Activated gamma-delta T cell treated with Interleukin-2 at 50 U/mL for 16 hours (primary cell): ENCODE measurements around the gene SMAD2.
"Not testable (repeated sequence)": the region's sequence is repeated elsewhere in the genome, so short reads cannot be mapped to it uniquely, and the experiment has no call there.

Source experiments
- DNase-seq: peaks from one replicate; pipeline ENCODE4 v3.0.0-alpha.2; 2020

Gene SMAD2

GRCh38 chr18:47930199-47930930 is at the start of gene SMAD2:
Gene SMAD2 (minus strand): TSS chr18:47930659. CDS start chr18:47896756, 33,903 bp downstream.
- peak; percentile 73 for DNase-seq

- no peak for DNase-seq
Measured at GRCh38 chr18:47979611-47980200, 49.2 kb upstream of the SMAD2 start.

- DNase-seq = no peak
Measured at GRCh38 chr18:47978603-47979002, 48.1 kb upstream of the SMAD2 start.

GRCh38 chr18:47978141-47978540 is 47.7 kb upstream of the SMAD2 start:
- DNase-seq = no peak

- no peak for DNase-seq
Measured at GRCh38 chr18:47975701-47976100, 45.2 kb upstream of the SMAD2 start.

- no peak for DNase-seq
Measured at GRCh38 chr18:47975105-47975504, 44.6 kb upstream of the SMAD2 start.

GRCh38 chr18:47970664-47971531 is 40.4 kb upstream of the SMAD2 start:
- no peak for DNase-seq

GRCh38 chr18:47969816-47970215 is 39.4 kb upstream of the SMAD2 start:
- no peak for DNase-seq

GRCh38 chr18:47968721-47969120 is 38.3 kb upstream of the SMAD2 start:
- DNase-seq = no peak

GRCh38 chr18:47968006-47968676 is 37.7 kb upstream of the SMAD2 start:
- DNase-seq = no peak

- no peak for DNase-seq
Measured at GRCh38 chr18:47964053-47964452, 33.6 kb upstream of the SMAD2 start.

GRCh38 chr18:47961003-47961402 is 30.5 kb upstream of the SMAD2 start:
- not testable (repeated sequence) for DNase-seq

- DNase-seq = peak; percentile 13
Measured at GRCh38 chr18:47953471-47953931, 23.0 kb upstream of the SMAD2 start.

GRCh38 chr18:47950511-47950910 is 20.1 kb upstream of the SMAD2 start:
- DNase-seq = no peak

GRCh38 chr18:47949202-47949601 is 18.7 kb upstream of the SMAD2 start:
- DNase-seq = no peak

GRCh38 chr18:47946889-47947288 is 16.4 kb upstream of the SMAD2 start:
- DNase-seq = no peak

- no peak for DNase-seq
Measured at GRCh38 chr18:47944972-47945852, 14.8 kb upstream of the SMAD2 start.

GRCh38 chr18:47936952-47937351 is 6.5 kb upstream of the SMAD2 start:
- DNase-seq = no peak

- no peak for DNase-seq
Measured at GRCh38 chr18:47935321-47936055, 5.0 kb upstream of the SMAD2 start.

GRCh38 chr18:47932603-47933002 is 2.1 kb upstream of the SMAD2 start:
- DNase-seq = no peak

GRCh38 chr18:47932190-47932589 is 1.7 kb upstream of the SMAD2 start:
- DNase-seq = no peak
